CD4-positive, alpha-beta T cell treated with Interleukin-21 for 1 hour (primary cell): Measurements from ENCODE around the gene DDX24.
A peak's percentile ranks its signal among the peaks of the same experiment; 100 is the strongest.

Source experiments
- DNase-seq: peaks from one replicate; pipeline ENCODE4 v3.0.0-alpha.2; 2020

DDX24 gene

GRCh38 chr14:94047581-94047980 lies 33.4 kb downstream of the DDX24 start:
- no peak for DNase-seq

GRCh38 chr14:94046696-94047250 lies 34.2 kb downstream of the DDX24 start:
- no peak for DNase-seq

- no peak for DNase-seq
Observed at GRCh38 chr14:94045563-94046345, 35.2 kb downstream of the DDX24 start.

- no peak for DNase-seq
Observed at GRCh38 chr14:94045101-94045500, 35.9 kb downstream of the DDX24 start.

- no peak for DNase-seq
Observed at GRCh38 chr14:94044476-94045091, 36.4 kb downstream of the DDX24 start.

- no peak for DNase-seq
Observed at GRCh38 chr14:94043756-94044475, 37.1 kb downstream of the DDX24 start.

- DNase-seq, result no peak
Observed at GRCh38 chr14:94043111-94043755, 37.8 kb downstream of the DDX24 start.

- DNase-seq, result no peak
Observed at GRCh38 chr14:94042433-94043091, 38.4 kb downstream of the DDX24 start.

GRCh38 chr14:94041551-94042346 lies 39.3 kb downstream of the DDX24 start:
- DNase-seq, result no peak

- DNase-seq, result no peak
Observed at GRCh38 chr14:94040796-94041195, 40.2 kb downstream of the DDX24 start.

GRCh38 chr14:94040247-94040646 lies 40.8 kb downstream of the DDX24 start:
- DNase-seq, result no peak

- DNase-seq, result no peak
Observed at GRCh38 chr14:94038921-94039629, 41.9 kb downstream of the DDX24 start.

GRCh38 chr14:94038510-94038909 lies 42.5 kb downstream of the DDX24 start:
- no peak for DNase-seq

GRCh38 chr14:94037954-94038353 lies 43.0 kb downstream of the DDX24 start:
- DNase-seq, result no peak

- peak; percentile 78 for DNase-seq
Observed at GRCh38 chr14:94036313-94037167, 44.5 kb downstream of the DDX24 start.

GRCh38 chr14:94034886-94035285 lies 46.1 kb downstream of the DDX24 start:
- no peak for DNase-seq

GRCh38 chr14:94031883-94032279 lies 49.1 kb downstream of the DDX24 start:
- DNase-seq, result no peak

- DNase-seq, result no peak
Observed at GRCh38 chr14:94031161-94031882, 49.7 kb downstream of the DDX24 start.

- DNase-seq, result no peak
Observed at GRCh38 chr14:94030571-94030970, 50.4 kb downstream of the DDX24 start.
